ENCODE measurements around the gene BHLHA15. TPM values are rescaled to one million over a fixed set of nuclear protein-coding genes. Genes with fewer than 3 reads are reported as not detected.

BHLHA15 gene
- total and polyA plus RNA-seq, 2 of the 8 experiments (the other 6 are each of a cell fraction or from before 2014, with no cell fraction given) = 1.1 to 2.7 TPM

GRCh38 chr7:98242934-98243333, 31.7 kb downstream of the BHLHA15 start:
- no peak overlapping the region for H2AFZ ChIP-seq (ENCODE audit: low read length)
- no peak overlapping the region for H2BK15ac ChIP-seq (ENCODE audit: low read length)
- peaks cover 0 to 6% (median 0%) of the 10 kb centered on the region in 4 experiments; a peak in 3 of 7 replicates for H3K4me1 ChIP-seq (replicated peaks in 1 of 4; ENCODE audit: control insufficient read depth in 3 of 4, insufficient read depth in 4 of 4, low read length in 3 of 4)
- H3K4me2 ChIP-seq (ENCODE audit: insufficient read depth in 1 of 2, low read depth in 2 of 2, low read length in 2 of 2) = no peak overlapping the region
- no peak overlapping the region for H2BK12ac ChIP-seq (ENCODE audit: low read depth, low read length)
- H4K91ac ChIP-seq (replicated peaks; ENCODE audit: insufficient read length, low read length) = no peak overlapping the region
- H2BK5ac ChIP-seq (ENCODE audit: low read depth, low read length) = no peak overlapping the region
- ChIA-PET POLR2A (ENCODE audit: partially characterized antibody) (no interaction called here), CTCF (ENCODE audit: partially characterized antibody) (interaction anchor here (1.0 kb wide), 1 partner anchor 10 kb away, joined by 4 read pairs; no protein-coding TSS in a partner anchor)
- no peak overlapping the region for H2BK120ac ChIP-seq (replicated peaks; ENCODE audit: low read depth, low read length)
- 87% methylated on average over 4 of the region's 4 CpGs; no CpG with 5 or more reads in 1 of the 2 experiments for WGBS, 2 experiments (ENCODE audit: extremely low coverage in 1 of 2, insufficient coverage in 1 of 2, insufficient read length in 1 of 2, insufficient replicate concordance in 2 of 2, low coverage in 1 of 2, low lambda C conversion rate in 2 of 2, missing lambda C conversion rate in 1 of 2)
- H2AK5ac ChIP-seq (ENCODE audit: low read depth, low read length) = no peak overlapping the region
- H2BK20ac ChIP-seq (ENCODE audit: low read length) = no peak overlapping the region
- no peak for DNase-seq (ENCODE audit: low read depth in 1 of 2, low spot score in 2 of 2)
- H3K18ac ChIP-seq (ENCODE audit: extremely low read depth, low read length) = no peak overlapping the region
- no peaks in the 10 kb centered on the region; a peak in 1 of 7 replicates for H3K27me3 ChIP-seq (replicated peaks in 1 of 4; ENCODE audit: control insufficient read depth in 3 of 4, extremely low read depth in 1 of 4, insufficient read depth in 3 of 4, low read length in 3 of 4)
- TF ChIP-seq HDAC6 (IDR thresholded peaks at IDR 0.05; ENCODE audit: low read depth, low read length) = no peak
- TF ChIP-seq SRF (IDR thresholded peaks at IDR 0.05; ENCODE audit: low read depth, low read length) = no peak
- no peak for TF ChIP-seq ASH2L (IDR thresholded peaks at IDR 0.05; ENCODE audit: low read length)
- no peak for FAIRE-seq
- peaks cover 0 to 3% of the 10 kb centered on the region in 2 experiments for H4K20me1 ChIP-seq (replicated peaks in 1 of 2; ENCODE audit: control insufficient read depth in 1 of 2, insufficient read depth in 2 of 2, low read length in 2 of 2)
- no peak overlapping the region for H4K5ac ChIP-seq (ENCODE audit: insufficient read length, low read depth, low read length)
- H3K4ac ChIP-seq (replicated peaks; ENCODE audit: insufficient read length, low read depth, low read length) = no peak overlapping the region
- no peak overlapping the region for H3K56ac ChIP-seq (replicated peaks; ENCODE audit: insufficient read length, low read depth, low read length)
- H3K23me2 ChIP-seq (ENCODE audit: low read depth, low read length) = peaks cover 8% of the 10 kb centered on the region; the same call in 1 of the 2 replicates
- no peak overlapping the region for H4K8ac ChIP-seq (ENCODE audit: extremely low read depth, insufficient read depth, low read length)
- H3K36me3 ChIP-seq (ENCODE audit: control insufficient read depth in 2 of 4, insufficient read depth in 4 of 4, low read length in 3 of 4) = no peaks in the 10 kb centered on the region
- no peaks in the 10 kb centered on the region for H3K79me2 ChIP-seq (ENCODE audit: control insufficient read depth in 1 of 2, insufficient read depth in 2 of 2, low read length in 2 of 2)
- H3K79me1 ChIP-seq (ENCODE audit: low read depth, low read length) = no peaks in the 10 kb centered on the region
- H3K9ac ChIP-seq (replicated peaks in 1 of 4; ENCODE audit: extremely low read depth in 1 of 4, low read depth in 3 of 4, low read length in 3 of 4) = no peak overlapping the region
- no peaks in the 10 kb centered on the region for H3K9me3 ChIP-seq (ENCODE audit: insufficient read depth in 2 of 2, low read depth in 1 of 2, low read length in 1 of 2)
- no peak overlapping the region for H3K4me3 ChIP-seq (ENCODE audit: extremely low read depth in 1 of 4, insufficient read depth in 2 of 4, low read depth in 3 of 4, low read length in 4 of 4)
- no peak overlapping the region for H3K14ac ChIP-seq (ENCODE audit: insufficient read length)
- no peak overlapping the region for H3K27ac ChIP-seq (ENCODE audit: low read depth, low read length)
- H3K23ac ChIP-seq (ENCODE audit: insufficient read length) = no peak overlapping the region

All from H1 (cell line).